ENCODE results near the gene CDC42BPA.

The CDC42BPA gene

GRCh38 chr1:227102056-227102455, 216.2 kb downstream of the CDC42BPA start:
- no peak overlapping the region for H3K4me3 ChIP-seq (ENCODE audit: low read length)
- DNase-seq (ENCODE audit: low read depth), result no peak
- no peak for TF ChIP-seq CTCF (conservative IDR thresholded peaks at IDR 0.05; ENCODE audit: low read length)

GRCh38 chr1:227094249-227094966, 223.9 kb downstream of the CDC42BPA start:
- TF ChIP-seq CTCF (conservative IDR thresholded peaks at IDR 0.05; ENCODE audit: low read length), result no peak
- H3K4me3 ChIP-seq (ENCODE audit: low read length), result no peak overlapping the region
- DNase-seq (ENCODE audit: low read depth), result no peak

GRCh38 chr1:227093309-227093708, 225.0 kb downstream of the CDC42BPA start:
- no peak overlapping the region for H3K4me3 ChIP-seq (ENCODE audit: low read length)
- TF ChIP-seq CTCF (conservative IDR thresholded peaks at IDR 0.05; ENCODE audit: low read length), result no peak
- DNase-seq (ENCODE audit: low read depth), result no peak

- no peak for DNase-seq (ENCODE audit: low read depth)
- no peak overlapping the region for H3K4me3 ChIP-seq (ENCODE audit: low read length)
- TF ChIP-seq CTCF (conservative IDR thresholded peaks at IDR 0.05; ENCODE audit: low read length), result no peak
Observed at GRCh38 chr1:227092069-227092468, 226.2 kb downstream of the CDC42BPA start.

GRCh38 chr1:227086636-227087035, 231.7 kb downstream of the CDC42BPA start:
- TF ChIP-seq CTCF (conservative IDR thresholded peaks at IDR 0.05; ENCODE audit: low read length), result no peak
- no peak overlapping the region for H3K4me3 ChIP-seq (ENCODE audit: low read length)
- no peak for DNase-seq (ENCODE audit: low read depth)

- TF ChIP-seq CTCF (conservative IDR thresholded peaks at IDR 0.05; ENCODE audit: low read length), result no peak
- no peak overlapping the region for H3K4me3 ChIP-seq (ENCODE audit: low read length)
- no peak for DNase-seq (ENCODE audit: low read depth)
Observed at GRCh38 chr1:227082999-227083746, 235.1 kb downstream of the CDC42BPA start.

GRCh38 chr1:227077783-227078182, 240.5 kb downstream of the CDC42BPA start:
- no peak overlapping the region for H3K4me3 ChIP-seq (ENCODE audit: low read length)
- no peak for TF ChIP-seq CTCF (conservative IDR thresholded peaks at IDR 0.05; ENCODE audit: low read length)
- no peak for DNase-seq (ENCODE audit: low read depth)

Data from AG10803 (cell line).